Liver (tissue), 9 donors: ENCODE results near the gene FBN2. TPM values are rescaled to one million over a fixed set of nuclear protein-coding genes. Genes with fewer than 3 reads are reported as not detected.

Source experiments
- DNase-seq: peaks from one replicate; pipeline ENCODE4 v3.0.0-alpha.2; 2017; ENCODE audit warnings: low spot score
- H3K27ac ChIP-seq, 2 donors: one replicate each; pipeline ENCODE4 v1.7.0; 2013; ENCODE audit warnings: inconsistent platforms in 2 of 2, low read length in 2 of 2, control low read depth in 1 of 2, low read depth in 1 of 2, mild to moderate bottlenecking in 1 of 2
- H3K27me3 ChIP-seq, 4 donors: one replicate each; pipeline versions ENCODE4 v1.6.1 to v1.7.0; 2013; ENCODE audit warnings: low read length in 3 of 4, inconsistent platforms in 1 of 4, mild to moderate bottlenecking in 1 of 4, moderate library complexity in 1 of 4; ENCODE audit not compliant: control insufficient read depth in 4 of 4, insufficient read depth in 4 of 4
- H3K36me3 ChIP-seq, 4 donors: one replicate each; pipeline versions ENCODE4 v1.6.1 to v1.7.0; 2013; ENCODE audit warnings: low read length in 3 of 4, mild to moderate bottlenecking in 3 of 4, low read depth in 1 of 4, moderate library complexity in 1 of 4; ENCODE audit not compliant: control insufficient read depth in 4 of 4, insufficient read depth in 3 of 4
- H3K4me1 ChIP-seq, 4 donors: one replicate each; pipeline versions ENCODE4 v1.6.1 to v1.7.0; 2013; ENCODE audit warnings: low read length in 3 of 4, mild to moderate bottlenecking in 3 of 4, moderate library complexity in 1 of 4; ENCODE audit not compliant: control insufficient read depth in 4 of 4, insufficient read depth in 4 of 4
- H3K4me3 ChIP-seq, 3 donors: one replicate each; pipeline versions ENCODE4 v1.6.1 to v1.7.0; 2013; ENCODE audit warnings: low read length in 3 of 3, control low read depth in 1 of 3, low read depth in 1 of 3, mild to moderate bottlenecking in 1 of 3
- H3K9ac ChIP-seq, 2 donors: one replicate each; pipeline ENCODE4 v1.7.0; 2013; ENCODE audit warnings: low read length in 2 of 2, mild to moderate bottlenecking in 2 of 2, moderate library complexity in 2 of 2, control low read depth in 1 of 2, low read depth in 1 of 2
- H3K9me3 ChIP-seq, 4 donors: one replicate each; pipeline versions ENCODE4 v1.6.1 to v1.7.0; 2013; ENCODE audit warnings: low read length in 3 of 4; ENCODE audit not compliant: control insufficient read depth in 4 of 4
- ATF3 ChIP-seq: IDR thresholded peaks from 2 replicates; pipeline ENCODE4 v1.6.1; 2016; ENCODE audit warnings: antibody characterized with exemption
- EGR1 ChIP-seq, 2 donors: IDR thresholded peaks; 2 replicates each; pipeline ENCODE4 v1.6.1; 2016 to 2018; ENCODE audit warnings: antibody characterized with exemption in 2 of 2, low read depth in 2 of 2
- FOXA1 ChIP-seq: IDR thresholded peaks from 2 replicates; pipeline ENCODE4 v1.6.1; 2016; ENCODE audit warnings: antibody characterized with exemption
- FOXA2 ChIP-seq: IDR thresholded peaks from 2 replicates; pipeline ENCODE4 v1.6.1; 2016; ENCODE audit warnings: antibody characterized with exemption
- GABPA ChIP-seq, 2 donors: IDR thresholded peaks in 1 of 2; conservative IDR thresholded peaks in 1 of 2; 2 replicates each; pipeline ENCODE4 v1.6.1; 2016; ENCODE audit warnings: antibody characterized with exemption in 2 of 2, mild to moderate bottlenecking in 1 of 2, moderate library complexity in 1 of 2
- HNF4A ChIP-seq, 2 donors: conservative IDR thresholded peaks; 2 replicates each; pipeline ENCODE4 v1.6.1; 2016; ENCODE audit warnings: antibody characterized with exemption in 2 of 2, mild to moderate bottlenecking in 2 of 2
- HNF4G ChIP-seq: IDR thresholded peaks from 2 replicates; pipeline ENCODE4 v1.6.1; 2016; ENCODE audit warnings: antibody characterized with exemption
- JUND ChIP-seq, 2 donors: IDR thresholded peaks; 2 replicates each; pipeline ENCODE4 v1.6.1; 2016; ENCODE audit warnings: antibody characterized with exemption in 2 of 2
- NR2F2 ChIP-seq: IDR thresholded peaks from 2 replicates; pipeline ENCODE4 v1.6.1; 2016; ENCODE audit warnings: antibody characterized with exemption
- RAD21 ChIP-seq, 2 donors: IDR thresholded peaks; 2 replicates each; pipeline ENCODE4 v1.6.1; 2016; ENCODE audit warnings: antibody characterized with exemption in 2 of 2, mild to moderate bottlenecking in 2 of 2
- REST ChIP-seq: IDR thresholded peaks from 2 replicates; pipeline ENCODE4 v1.6.1; 2016; ENCODE audit warnings: antibody characterized with exemption, mild to moderate bottlenecking
- RXRA ChIP-seq, 2 donors: IDR thresholded peaks; 2 replicates each; pipeline ENCODE4 v1.6.1; 2017 to 2018; ENCODE audit warnings: antibody characterized with exemption in 2 of 2, mild to moderate bottlenecking in 1 of 2
- SP1 ChIP-seq: IDR thresholded peaks from 2 replicates; pipeline ENCODE4 v1.6.1; 2018; ENCODE audit warnings: antibody characterized with exemption, mild to moderate bottlenecking
- TAF1 ChIP-seq: conservative IDR thresholded peaks from 2 replicates; pipeline ENCODE4 v1.6.1; 2016; ENCODE audit warnings: antibody characterized with exemption, mild to moderate bottlenecking
- YY1 ChIP-seq: IDR thresholded peaks from 2 replicates; pipeline ENCODE4 v1.6.1; 2016; ENCODE audit warnings: antibody characterized with exemption, mild to moderate bottlenecking
- WGBS: extraction: QIAGEN DNeasy Blood & Tissue Kit; methylation state at CpG from one replicate; pipeline ENCODE4 v1.1.7; 2013; 5-methylcytosine and 5-hydroxymethylcytosine counted together
- polyA plus RNA-seq, 2 donors: library from polyadenylated mRNA; stranded (reverse) in 1 of 2; unstranded in 1 of 2; fragments of 200-250 nt in 1 of 2; fragments of >200 nt in 1 of 2; fragmentation: Nextera tagmentation in 1 of 2; extraction: Ambion mirVana in 1 of 2; gene quantifications; one replicate each; pipeline versions ENCODE4 v1.2.1 to v1.2.3, GENCODE V29; 2013 to 2015
- total RNA-seq, 2 donors: library from RNA; depleted of rRNA; stranded (reverse); fragments of >200 nt; gene quantifications; one replicate each; pipeline ENCODE4 v1.2.3, GENCODE V29; 2014
- TF ChIP-seq, protein P1 (sequence below): IDR thresholded peaks from 2 replicates; pipeline ENCODE4 v1.6.1; 2016; ENCODE audit warnings: antibody characterized with exemption
- TF ChIP-seq, protein P2 (sequence below): fragments of 150-350 bp; IDR thresholded peaks from 2 replicates; pipeline ENCODE4 v1.5.1; 2017; ENCODE audit warnings: improper control_type of control experiment, low read depth, low read length; ENCODE audit not compliant: missing input control
- TF ChIP-seq, protein P3 (sequence below): IDR thresholded peaks from 2 replicates; pipeline ENCODE4 v1.6.1; 2016; ENCODE audit warnings: antibody characterized with exemption
- donor health status: healthy.
- donor health status: healthy.
- donor health status: healthy.
- donor health status: healthy.
- donor health status: healthy.

FBN2 gene
- total and polyA plus RNA-seq, 4 donors, result 0.08 to 4.1 (median 0.47) TPM

DNA sequence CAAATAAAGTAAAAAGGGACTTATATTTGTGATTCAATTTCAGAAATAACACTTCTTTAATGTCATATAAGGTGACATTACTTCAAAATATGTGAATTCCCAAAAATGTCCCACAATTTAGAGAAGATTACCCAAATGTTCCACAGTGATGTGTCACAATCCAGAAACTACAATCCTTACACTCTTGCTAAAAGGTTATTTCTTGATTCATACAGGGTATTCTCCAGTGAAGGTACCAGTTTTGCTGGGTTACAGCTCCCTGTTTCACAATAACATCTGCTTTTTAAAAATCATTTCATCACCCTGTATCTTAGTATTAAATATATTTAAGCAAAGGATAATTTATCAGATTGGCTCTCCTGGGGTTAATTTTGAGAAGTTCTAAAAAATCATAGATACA lies 11.0 kb downstream of the FBN2 start (continued):
- TF ChIP-seq REST (no peak), SP1 (no peak), YY1 (no peak), RAD21 (IDR thresholded peaks at IDR 0.05) (no peak)

DNA sequence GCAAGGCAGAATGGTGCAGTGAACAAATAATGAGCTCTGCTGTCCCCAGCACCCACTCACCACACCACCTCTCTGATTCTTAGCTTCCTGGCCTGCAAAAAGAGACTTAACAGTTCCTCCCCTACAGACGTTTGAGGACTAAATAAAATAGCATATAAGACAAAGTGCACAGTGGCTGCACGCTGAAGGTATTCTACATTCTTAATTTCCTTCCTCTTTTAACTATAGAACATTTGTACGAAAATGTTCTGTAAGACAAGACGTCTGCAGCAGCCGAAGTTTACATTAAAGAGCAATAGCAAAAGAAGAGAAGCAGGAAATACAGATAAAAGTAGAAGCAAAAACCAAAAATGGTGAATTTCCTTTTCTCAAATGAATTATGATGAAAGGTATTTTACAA lies 15.7 kb downstream of the FBN2 start:
- no peak overlapping the region for H3K27ac ChIP-seq
- no peak for DNase-seq
- no peak overlapping the region for H3K4me3 ChIP-seq
- H3K9ac ChIP-seq, result no peak overlapping the region
- H3K36me3 ChIP-seq, result no peaks in the 10 kb centered on the region
- WGBS, result 58% methylated on average over 5 of the region's 5 CpGs
- no peaks in the 10 kb centered on the region for H3K4me1 ChIP-seq
- no peaks in the 10 kb centered on the region for H3K9me3 ChIP-seq
- no peak for TF ChIP-seq FOXA2
- TF ChIP-seq, protein P1, sequence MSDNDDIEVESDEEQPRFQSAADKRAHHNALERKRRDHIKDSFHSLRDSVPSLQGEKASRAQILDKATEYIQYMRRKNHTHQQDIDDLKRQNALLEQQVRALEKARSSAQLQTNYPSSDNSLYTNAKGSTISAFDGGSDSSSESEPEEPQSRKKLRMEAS, result no peak
- no peak for TF ChIP-seq SP1
- no peak for TF ChIP-seq HNF4A (conservative IDR thresholded peaks at IDR 0.05)
- TF ChIP-seq RXRA (IDR thresholded peaks at IDR 0.05), result no peak
- no peak for TF ChIP-seq FOXA1
- TF ChIP-seq RAD21 (IDR thresholded peaks at IDR 0.05), result no peak
- TF ChIP-seq, protein P2, sequence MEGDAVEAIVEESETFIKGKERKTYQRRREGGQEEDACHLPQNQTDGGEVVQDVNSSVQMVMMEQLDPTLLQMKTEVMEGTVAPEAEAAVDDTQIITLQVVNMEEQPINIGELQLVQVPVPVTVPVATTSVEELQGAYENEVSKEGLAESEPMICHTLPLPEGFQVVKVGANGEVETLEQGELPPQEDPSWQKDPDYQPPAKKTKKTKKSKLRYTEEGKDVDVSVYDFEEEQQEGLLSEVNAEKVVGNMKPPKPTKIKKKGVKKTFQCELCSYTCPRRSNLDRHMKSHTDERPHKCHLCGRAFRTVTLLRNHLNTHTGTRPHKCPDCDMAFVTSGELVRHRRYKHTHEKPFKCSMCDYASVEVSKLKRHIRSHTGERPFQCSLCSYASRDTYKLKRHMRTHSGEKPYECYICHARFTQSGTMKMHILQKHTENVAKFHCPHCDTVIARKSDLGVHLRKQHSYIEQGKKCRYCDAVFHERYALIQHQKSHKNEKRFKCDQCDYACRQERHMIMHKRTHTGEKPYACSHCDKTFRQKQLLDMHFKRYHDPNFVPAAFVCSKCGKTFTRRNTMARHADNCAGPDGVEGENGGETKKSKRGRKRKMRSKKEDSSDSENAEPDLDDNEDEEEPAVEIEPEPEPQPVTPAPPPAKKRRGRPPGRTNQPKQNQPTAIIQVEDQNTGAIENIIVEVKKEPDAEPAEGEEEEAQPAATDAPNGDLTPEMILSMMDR, result no peak
- TF ChIP-seq EGR1 (IDR thresholded peaks at IDR 0.05; ENCODE audit: low read depth in 2 of 2), result no peak
- TF ChIP-seq JUND (IDR thresholded peaks at IDR 0.05), result no peak
- no peak for TF ChIP-seq HNF4G
- no peak for TF ChIP-seq ATF3
- no peak for TF ChIP-seq GABPA (IDR thresholded peaks at IDR 0.05 in 1 of 2, conservative IDR thresholded peaks at IDR 0.05 in 1 of 2)
- TF ChIP-seq TAF1, result no peak
- TF ChIP-seq NR2F2, result no peak
- TF ChIP-seq, protein P3, sequence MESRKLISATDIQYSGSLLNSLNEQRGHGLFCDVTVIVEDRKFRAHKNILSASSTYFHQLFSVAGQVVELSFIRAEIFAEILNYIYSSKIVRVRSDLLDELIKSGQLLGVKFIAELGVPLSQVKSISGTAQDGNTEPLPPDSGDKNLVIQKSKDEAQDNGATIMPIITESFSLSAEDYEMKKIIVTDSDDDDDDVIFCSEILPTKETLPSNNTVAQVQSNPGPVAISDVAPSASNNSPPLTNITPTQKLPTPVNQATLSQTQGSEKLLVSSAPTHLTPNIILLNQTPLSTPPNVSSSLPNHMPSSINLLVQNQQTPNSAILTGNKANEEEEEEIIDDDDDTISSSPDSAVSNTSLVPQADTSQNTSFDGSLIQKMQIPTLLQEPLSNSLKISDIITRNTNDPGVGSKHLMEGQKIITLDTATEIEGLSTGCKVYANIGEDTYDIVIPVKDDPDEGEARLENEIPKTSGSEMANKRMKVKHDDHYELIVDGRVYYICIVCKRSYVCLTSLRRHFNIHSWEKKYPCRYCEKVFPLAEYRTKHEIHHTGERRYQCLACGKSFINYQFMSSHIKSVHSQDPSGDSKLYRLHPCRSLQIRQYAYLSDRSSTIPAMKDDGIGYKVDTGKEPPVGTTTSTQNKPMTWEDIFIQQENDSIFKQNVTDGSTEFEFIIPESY, result no peak
- H3K27me3 ChIP-seq, result no peaks in the 10 kb centered on the region
